B cell (primary cell): ENCODE results near the gene LAMA2. TPM values are rescaled to one million over a fixed set of nuclear protein-coding genes. Genes with fewer than 3 reads are reported as not detected.

Source experiments
- ATAC-seq: fragments of 200-7000 bp; cut with Tn5 transposase; one replicate; pipeline ENCODE4 v1.10.0; 2021; ENCODE audit warnings: low read depth, mild to moderate bottlenecking, moderate number of reproducible peaks, moderate library complexity
- CTCF ChIA-PET: fragments of 350-600 bp; sonication (Branson Sonifier 250); formaldehyde crosslinking; loops from one replicate; lab custom pipeline; 2021; ENCODE audit warnings: antibody characterized with exemption, inconsistent platforms; lab: Charles Lee
- POLR2A ChIA-PET: fragments of 350-600 bp; sonication (Branson Sonifier 250); formaldehyde crosslinking; loops from one replicate; lab custom pipeline; 2021; ENCODE audit warnings: antibody characterized with exemption; lab: Charles Lee
- DNase-seq: peaks from one replicate; pipeline ENCODE4 v3.0.0; 2013
- H2AFZ ChIP-seq: 2 replicates; pipeline ENCODE4 v1.6.1; 2012; ENCODE audit warnings: mild to moderate bottlenecking, low read depth, low read length; ENCODE audit not compliant: insufficient read depth, poor library complexity, severe bottlenecking
- H3K27ac ChIP-seq, 2 donors: 1 replicate in 1 of 2; 2 replicates in 1 of 2; pipeline ENCODE4 v1.5.1; 2012 to 2013; ENCODE audit warnings: low read length in 2 of 2, mild to moderate bottlenecking in 2 of 2, moderate library complexity in 1 of 2
- H3K27me3 ChIP-seq, 4 experiments: fragments of 200-600 bp in 1 of 4; sonication (generic) in 1 of 4; replicated peaks in 1 of 4; 1 replicate in 2 of 4; 2 replicates in 2 of 4; pipeline versions ENCODE4 v1.6.1 to v1.7.0; 2013 to 2016; ENCODE audit warnings: low read length in 3 of 4, mild to moderate bottlenecking in 2 of 4, mixed read lengths in 1 of 4, moderate library complexity in 1 of 4; ENCODE audit not compliant: insufficient read depth in 4 of 4, control insufficient read depth in 3 of 4; ENCODE audit errors: control extremely low read depth in 1 of 4
- H3K36me3 ChIP-seq, 2 experiments: replicated peaks in 1 of 2; 1 replicate in 1 of 2; 2 replicates in 1 of 2; pipeline versions ENCODE4 v1.6.1 to v1.7.1; 2013; ENCODE audit warnings: low read length in 1 of 2; ENCODE audit not compliant: insufficient read depth in 2 of 2, control insufficient read depth in 1 of 2; ENCODE audit errors: control extremely low read depth in 1 of 2, extremely low read depth in 1 of 2
- H3K4me1 ChIP-seq, 2 donors: fragments of 200-600 bp in 1 of 2; sonication (generic) in 1 of 2; 1 replicate in 1 of 2; 2 replicates in 1 of 2; pipeline versions ENCODE4 v1.5.1 to v1.6.1; 2013 to 2017; ENCODE audit warnings: low read length in 2 of 2; ENCODE audit not compliant: control insufficient read depth in 2 of 2, insufficient read depth in 2 of 2
- H3K4me2 ChIP-seq: replicated peaks from 2 replicates; pipeline ENCODE3; 2012; ENCODE audit warnings: mild to moderate bottlenecking, low read depth, low read length; ENCODE audit not compliant: poor library complexity, severe bottlenecking
- H3K4me3 ChIP-seq, 5 experiments: fragments of 200-600 bp in 1 of 5; sonication (generic) in 1 of 5; 1 replicate in 3 of 5; 2 replicates in 2 of 5; pipeline versions ENCODE4 v1.5.1 to v1.7.0; 2011 to 2016; ENCODE audit warnings: low read length in 4 of 5, mild to moderate bottlenecking in 4 of 5, low read depth in 2 of 5, control low read depth in 1 of 5, moderate library complexity in 1 of 5; ENCODE audit not compliant: insufficient read depth in 1 of 5; ENCODE audit errors: control extremely low read depth in 1 of 5, extremely low read depth in 1 of 5
- H3K79me2 ChIP-seq: fragments of 200-600 bp; sonication (generic); one replicate; pipeline ENCODE4 v1.6.0; 2016; ENCODE audit warnings: low read length; ENCODE audit not compliant: control insufficient read depth, insufficient read depth
- H3K9ac ChIP-seq: fragments of 200-600 bp; sonication (generic); 2 replicates; pipeline ENCODE4 v1.6.1; 2017; ENCODE audit warnings: mild to moderate bottlenecking, low read length, moderate library complexity
- H3K9me3 ChIP-seq, 3 donors: one replicate each; pipeline versions ENCODE4 v1.6.1 to v1.7.1; 2013; ENCODE audit warnings: low read length in 2 of 3; ENCODE audit not compliant: control insufficient read depth in 2 of 3, insufficient read depth in 1 of 3; ENCODE audit errors: control extremely low read depth in 1 of 3
- H4K20me1 ChIP-seq: 2 replicates; pipeline ENCODE4 v1.6.0; 2012; ENCODE audit warnings: mild to moderate bottlenecking, low read length; ENCODE audit not compliant: insufficient read depth, control insufficient read depth, poor library complexity, severe bottlenecking
- H3K27ac Mint-ChIP-seq: one replicate; pipeline ENCODE4 v1.8.0; 2021; ENCODE audit warnings: mixed read lengths
- H3K27me3 Mint-ChIP-seq: one replicate; pipeline ENCODE4 v1.8.0; 2021; ENCODE audit warnings: mixed read lengths
- H3K4me1 Mint-ChIP-seq: one replicate; pipeline ENCODE4 v1.8.0; 2021; ENCODE audit warnings: mixed read lengths
- H3K4me3 Mint-ChIP-seq: one replicate; pipeline ENCODE4 v1.8.0; 2021; ENCODE audit warnings: mixed read lengths
- H3K9me3 Mint-ChIP-seq: one replicate; pipeline ENCODE4 v1.8.0; 2022; ENCODE audit warnings: mixed read lengths; ENCODE audit not compliant: insufficient read depth
- CTCF ChIP-seq: fragments of 200-600 bp; IDR thresholded peaks from one replicate; pipeline ENCODE4 v1.8.0; 2022; ENCODE audit warnings: antibody characterized with exemption, mild to moderate bottlenecking
- EZH2 ChIP-seq: IDR thresholded peaks from 2 replicates; pipeline ENCODE4 v1.6.1; 2012; ENCODE audit warnings: borderline replicate concordance, low read depth, mild to moderate bottlenecking, moderate library complexity, low read length; ENCODE audit not compliant: insufficient read depth, poor library complexity, severe bottlenecking
- WGBS: methylation state at CpG from one replicate; pipeline ENCODE4 v1.1.5; 2013; ENCODE audit warnings: missing lambda C conversion rate; ENCODE audit not compliant: insufficient coverage; 5-methylcytosine and 5-hydroxymethylcytosine counted together
- intact Hi-C: fragments of 100-400 bp; cut with micrococcal nuclease; formaldehyde crosslinking; loops from one replicate; pipeline ENCODE4 v1.10.0; 2022
- polyA plus RNA-seq: library from polyadenylated mRNA; depleted of rRNA; stranded (reverse); fragments of >200 nt; gene quantifications from 2 replicates; pipeline ENCODE4 v1.2.3, GENCODE V29; 2012
- total RNA-seq, 2 donors: library from RNA; stranded (reverse); fragments of 120-200 nt in 1 of 2; gene quantifications; 1 replicate in 1 of 2; 2 replicates in 1 of 2; pipeline versions ENCODE4 v1.2.3 to v1.2.4, GENCODE V29; 2013 to 2022

LAMA2 gene
- total and polyA plus RNA-seq, 2 donors (not counting 1 experiment from before 2014, with no cell fraction given), result 0.16 TPM; not detected in 1

DNA sequence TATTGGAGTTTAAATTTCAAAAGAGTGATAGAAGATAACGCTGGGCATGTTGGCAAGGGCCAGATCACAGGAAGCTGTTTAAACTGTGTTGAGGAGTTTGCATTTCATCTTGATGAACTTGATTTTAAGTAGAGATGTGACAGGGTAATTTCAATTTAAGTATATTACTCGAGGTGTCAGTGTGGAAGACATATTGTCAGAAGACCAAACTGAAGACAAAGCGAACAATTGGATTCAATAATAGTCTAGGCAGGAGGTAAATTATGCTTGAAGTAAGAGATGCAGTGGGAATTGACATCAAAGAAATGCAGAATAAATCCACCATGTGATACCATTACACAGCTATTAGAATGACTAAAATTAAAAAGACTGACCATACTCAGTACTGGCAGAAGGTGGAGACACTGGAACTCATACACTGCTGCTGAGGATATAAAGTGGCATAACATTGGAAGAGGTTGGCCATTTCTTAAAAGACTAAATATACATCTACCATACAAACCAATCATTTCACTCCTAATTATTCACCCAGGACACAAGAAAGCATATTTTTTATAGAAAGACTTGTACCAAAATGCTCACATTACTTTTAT, 586.2 kb downstream of the LAMA2 start:
- Mint-ChIP-seq H3K4me3 (no peak overlapping the region), H3K27ac (no peak overlapping the region), H3K9me3 (no peaks in the 10 kb centered on the region), H3K4me1 (no peaks in the 10 kb centered on the region), H3K27me3 (peaks cover 25% of the 10 kb centered on the region)
- H3K9me3 ChIP-seq, result no peaks in the 10 kb centered on the region
- WGBS, result 100% methylated on average over 1 of the region's 3 CpGs
- DNase-seq (no peak), ATAC-seq (no peak)
- no peaks in the 10 kb centered on the region for H3K27me3 ChIP-seq
- no peak overlapping the region for H3K27ac ChIP-seq
- POLR2A ChIA-PET, result no interaction called here
- intact Hi-C loops, result no loop called here
- TF ChIP-seq CTCF (no peak), EZH2 (no peak)
- no peaks in the 10 kb centered on the region for H3K36me3 ChIP-seq
- no peak overlapping the region for H3K4me2 ChIP-seq
- H3K4me1 ChIP-seq, result no peaks in the 10 kb centered on the region
- CTCF ChIA-PET, result no interaction called here
- H3K9ac ChIP-seq, result no peak overlapping the region
- no peaks in the 10 kb centered on the region for H4K20me1 ChIP-seq
- no peak overlapping the region for H2AFZ ChIP-seq
- H3K79me2 ChIP-seq, result no peaks in the 10 kb centered on the region
- H3K4me3 ChIP-seq, result no peak overlapping the region

DNA sequence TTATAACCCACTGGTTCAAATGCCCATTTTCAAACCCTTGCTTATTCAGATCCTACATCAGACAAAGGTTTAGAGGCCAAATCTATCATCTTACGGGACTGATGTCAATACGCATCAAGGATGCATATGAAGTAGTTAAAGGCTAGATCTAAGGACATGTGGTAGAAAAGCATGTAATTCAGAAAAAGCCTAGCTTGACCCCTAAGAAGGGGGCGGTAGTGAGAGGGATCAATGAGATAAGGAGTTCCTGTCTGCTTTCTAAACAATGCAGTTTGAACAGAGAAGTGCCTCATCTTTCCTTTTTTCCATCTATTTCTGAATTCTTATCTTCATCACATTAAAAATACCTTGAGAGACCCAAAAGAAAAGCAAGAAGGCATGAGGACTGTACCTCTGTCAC, 589.3 kb downstream of the LAMA2 start:
- TF ChIP-seq EZH2, result no peak
- TF ChIP-seq CTCF, result no peak
- Histone ChIP-seq H3K27me3 (no peaks in the 10 kb centered on the region), H4K20me1 (no peaks in the 10 kb centered on the region), H3K4me2 (no peak overlapping the region), H3K4me3 (no peak overlapping the region), H3K9ac (no peak overlapping the region), H3K4me1 (no peaks in the 10 kb centered on the region), H3K9me3 (no peaks in the 10 kb centered on the region), H3K79me2 (no peaks in the 10 kb centered on the region), H2AFZ (no peak overlapping the region), H3K27ac (no peak overlapping the region), H3K36me3 (no peaks in the 10 kb centered on the region)
- ChIA-PET POLR2A (no interaction called here), CTCF (no interaction called here)
- DNase-seq (no peak), ATAC-seq (no peak)
- Mint-ChIP-seq H3K27ac (no peak overlapping the region), H3K4me1 (no peaks in the 10 kb centered on the region), H3K9me3 (no peaks in the 10 kb centered on the region), H3K4me3 (no peak overlapping the region), H3K27me3 (peaks cover 19% of the 10 kb centered on the region)
- WGBS, result no CpG with 5 or more reads among the region's 3 CpGs
- intact Hi-C loops, result no loop called here
